ENCODE data around the gene RTTN. TPM values are rescaled to one million over a fixed set of nuclear protein-coding genes. Genes with fewer than 3 reads are reported as not detected.

Gene RTTN
- total RNA-seq, 1 donor from 2014 or later, result 15.8 TPM

- no peaks in the 10 kb centered on the region for H3K9me3 Mint-ChIP-seq (ENCODE audit: unreplicated experiment)
- H3K4me3 Mint-ChIP-seq (ENCODE audit: unreplicated experiment), result no peak overlapping the region
- peaks cover 8% of the 10 kb centered on the region for H3K4me1 Mint-ChIP-seq (ENCODE audit: unreplicated experiment)
- no peaks in the 10 kb centered on the region for H3K36me3 Mint-ChIP-seq (ENCODE audit: low read depth, unreplicated experiment)
- TF ChIP-seq CTCF (IDR thresholded peaks at IDR 0.05; ENCODE audit: unreplicated experiment), result no peak
- no peaks in the 10 kb centered on the region for H3K27me3 Mint-ChIP-seq (ENCODE audit: unreplicated experiment)
- no peak overlapping the region for H3K27ac Mint-ChIP-seq (ENCODE audit: unreplicated experiment)
- DNase-seq (ENCODE audit: low spot score), result no peak
These were observed 57.2 kb downstream of the RTTN start for GRCh38 chr18:70148039-70148938.

GRCh38 chr18:70146174-70146573 lies 59.3 kb downstream of the RTTN start:
- H3K36me3 Mint-ChIP-seq (ENCODE audit: low read depth, unreplicated experiment), result no peaks in the 10 kb centered on the region

GRCh38 chr18:70142001-70142400 lies 63.5 kb downstream of the RTTN start:
- Mint-ChIP-seq H3K27ac (ENCODE audit: unreplicated experiment) (no peak overlapping the region), H3K4me1 (ENCODE audit: unreplicated experiment) (no peaks in the 10 kb centered on the region), H3K36me3 (ENCODE audit: low read depth, unreplicated experiment) (no peaks in the 10 kb centered on the region), H3K4me3 (ENCODE audit: unreplicated experiment) (no peak overlapping the region), H3K27me3 (ENCODE audit: unreplicated experiment) (no peaks in the 10 kb centered on the region), H3K9me3 (ENCODE audit: unreplicated experiment) (no peaks in the 10 kb centered on the region)
- no peak for TF ChIP-seq CTCF (IDR thresholded peaks at IDR 0.05; ENCODE audit: unreplicated experiment)
- DNase-seq (ENCODE audit: low spot score), result no peak

More at GRCh38 chr18:70146174-70146573, 59.3 kb downstream of the RTTN start:
- no peak overlapping the region for H3K4me3 Mint-ChIP-seq (ENCODE audit: unreplicated experiment)
- no peaks in the 10 kb centered on the region for H3K9me3 Mint-ChIP-seq (ENCODE audit: unreplicated experiment)
- TF ChIP-seq CTCF (IDR thresholded peaks at IDR 0.05; ENCODE audit: unreplicated experiment), result no peak
- no peak for DNase-seq (ENCODE audit: low spot score)
- no peaks in the 10 kb centered on the region for H3K27me3 Mint-ChIP-seq (ENCODE audit: unreplicated experiment)
- H3K4me1 Mint-ChIP-seq (ENCODE audit: unreplicated experiment), result no peaks in the 10 kb centered on the region
- H3K27ac Mint-ChIP-seq (ENCODE audit: unreplicated experiment), result no peak overlapping the region

GRCh38 chr18:70139138-70139537 lies 66.3 kb downstream of the RTTN start:
- H3K4me1 Mint-ChIP-seq (ENCODE audit: unreplicated experiment), result no peaks in the 10 kb centered on the region
- H3K27me3 Mint-ChIP-seq (ENCODE audit: unreplicated experiment), result no peaks in the 10 kb centered on the region
- no peak overlapping the region for H3K27ac Mint-ChIP-seq (ENCODE audit: unreplicated experiment)
- no peaks in the 10 kb centered on the region for H3K36me3 Mint-ChIP-seq (ENCODE audit: low read depth, unreplicated experiment)
- TF ChIP-seq CTCF (IDR thresholded peaks at IDR 0.05; ENCODE audit: unreplicated experiment), result no peak
- H3K9me3 Mint-ChIP-seq (ENCODE audit: unreplicated experiment), result no peaks in the 10 kb centered on the region
- no peak overlapping the region for H3K4me3 Mint-ChIP-seq (ENCODE audit: unreplicated experiment)
- DNase-seq (ENCODE audit: low spot score), result no peak

- H3K9me3 Mint-ChIP-seq (ENCODE audit: unreplicated experiment), result no peaks in the 10 kb centered on the region
These were observed 69.9 kb downstream of the RTTN start for GRCh38 chr18:70135604-70136003.

More at GRCh38 chr18:70135604-70136003, 69.9 kb downstream of the RTTN start:
- no peak for DNase-seq (ENCODE audit: low spot score)
- TF ChIP-seq CTCF (IDR thresholded peaks at IDR 0.05; ENCODE audit: unreplicated experiment), result no peak
- Mint-ChIP-seq H3K27ac (ENCODE audit: unreplicated experiment) (no peak overlapping the region), H3K4me3 (ENCODE audit: unreplicated experiment) (no peak overlapping the region), H3K36me3 (ENCODE audit: low read depth, unreplicated experiment) (no peaks in the 10 kb centered on the region), H3K27me3 (ENCODE audit: unreplicated experiment) (no peaks in the 10 kb centered on the region), H3K4me1 (ENCODE audit: unreplicated experiment) (no peaks in the 10 kb centered on the region)

Data from endothelial cell (in vitro differentiated cells).